Endothelial cell (in vitro differentiated cells): ENCODE data around the gene MNDA. TPM values are rescaled to one million over a fixed set of nuclear protein-coding genes. Genes with fewer than 3 reads are reported as not detected.

Experiments
- DNase-seq: peaks from one replicate; pipeline ENCODE4 v3.0.0; 2021; ENCODE audit warnings: low spot score
- H3K27ac Mint-ChIP-seq: one replicate; pipeline ENCODE4 v1.8.0; 2021; ENCODE audit warnings: mixed read lengths, inconsistent platforms; ENCODE audit not compliant: unreplicated experiment
- H3K27me3 Mint-ChIP-seq: one replicate; pipeline ENCODE4 v1.8.0; 2021; ENCODE audit warnings: mild to moderate bottlenecking, moderate library complexity, mixed read lengths, inconsistent platforms; ENCODE audit not compliant: unreplicated experiment
- H3K36me3 Mint-ChIP-seq: one replicate; pipeline ENCODE4 v1.8.0; 2021; ENCODE audit warnings: mild to moderate bottlenecking, low read depth, mixed read lengths, inconsistent platforms; ENCODE audit not compliant: unreplicated experiment
- H3K4me1 Mint-ChIP-seq: one replicate; pipeline ENCODE4 v1.8.0; 2021; ENCODE audit warnings: mild to moderate bottlenecking, mixed read lengths, inconsistent platforms; ENCODE audit not compliant: unreplicated experiment
- H3K4me3 Mint-ChIP-seq: one replicate; pipeline ENCODE4 v1.8.0; 2021; ENCODE audit warnings: mild to moderate bottlenecking, mixed read lengths, inconsistent platforms; ENCODE audit not compliant: unreplicated experiment
- H3K9me3 Mint-ChIP-seq: one replicate; pipeline ENCODE4 v1.8.0; 2021; ENCODE audit warnings: mixed read lengths, inconsistent platforms; ENCODE audit not compliant: unreplicated experiment
- CTCF ChIP-seq: fragments of 200-600 bp; sonication (generic); IDR thresholded peaks from one replicate; pipeline ENCODE4 v1.5.0; 2021; ENCODE audit warnings: antibody characterized with exemption; ENCODE audit not compliant: unreplicated experiment
- total RNA-seq: library from RNA; stranded (reverse); fragmentation: NEBNext Ultra II Directional; extraction: Animal tissue kit (Norgen Biotek cat#: 25700); gene quantifications from one replicate; pipeline ENCODE4 v1.2.1, GENCODE V29; 2021; ENCODE audit not compliant: unreplicated experiment

Gene MNDA
- total RNA-seq, 1 donor from 2014 or later, result not detected

- TF ChIP-seq CTCF, result no peak
- Mint-ChIP-seq H3K9me3 (no peaks in the 10 kb centered on the region), H3K27ac (no peak overlapping the region), H3K27me3 (no peaks in the 10 kb centered on the region), H3K4me3 (no peak overlapping the region), H3K36me3 (no peaks in the 10 kb centered on the region), H3K4me1 (peaks cover 7% of the 10 kb centered on the region)
- no peak for DNase-seq
Observed at GRCh38 chr1:158818560-158818959, 12.6 kb upstream of the MNDA start.

GRCh38 chr1:158818975-158819431 lies 12.1 kb upstream of the MNDA start:
- Mint-ChIP-seq H3K36me3 (no peaks in the 10 kb centered on the region), H3K9me3 (no peaks in the 10 kb centered on the region), H3K27ac (no peak overlapping the region), H3K27me3 (no peaks in the 10 kb centered on the region), H3K4me1 (peaks cover 7% of the 10 kb centered on the region), H3K4me3 (no peak overlapping the region)
- no peak for DNase-seq
- no peak for TF ChIP-seq CTCF

GRCh38 chr1:158819461-158820443 lies 11.4 kb upstream of the MNDA start:
- DNase-seq, result no peak
- no peaks in the 10 kb centered on the region for H3K36me3 Mint-ChIP-seq
- H3K9me3 Mint-ChIP-seq, result no peaks in the 10 kb centered on the region
- peaks cover 7% of the 10 kb centered on the region for H3K4me1 Mint-ChIP-seq
- no peak for TF ChIP-seq CTCF
- no peak overlapping the region for H3K27ac Mint-ChIP-seq
- no peak overlapping the region for H3K4me3 Mint-ChIP-seq
- no peaks in the 10 kb centered on the region for H3K27me3 Mint-ChIP-seq

GRCh38 chr1:158821723-158822122 lies 9.4 kb upstream of the MNDA start:
- TF ChIP-seq CTCF, result no peak

GRCh38 chr1:158830074-158830677 lies 975 bp upstream of the MNDA start:
- Mint-ChIP-seq H3K27me3 (no peaks in the 10 kb centered on the region), H3K4me3 (no peak overlapping the region)
- TF ChIP-seq CTCF, result no peak

More at GRCh38 chr1:158821723-158822122, 9.4 kb upstream of the MNDA start:
- H3K4me3 Mint-ChIP-seq, result no peak overlapping the region
- no peak overlapping the region for H3K27ac Mint-ChIP-seq
- H3K9me3 Mint-ChIP-seq, result no peaks in the 10 kb centered on the region
- DNase-seq, result no peak
- H3K4me1 Mint-ChIP-seq, result peaks cover 7% of the 10 kb centered on the region
- H3K36me3 Mint-ChIP-seq, result no peaks in the 10 kb centered on the region
- no peaks in the 10 kb centered on the region for H3K27me3 Mint-ChIP-seq

More at GRCh38 chr1:158830074-158830677, 975 bp upstream of the MNDA start:
- peaks cover 7% of the 10 kb centered on the region for H3K36me3 Mint-ChIP-seq
- H3K9me3 Mint-ChIP-seq, result peaks cover 5% of the 10 kb centered on the region
- H3K27ac Mint-ChIP-seq, result no peak overlapping the region
- no peaks in the 10 kb centered on the region for H3K4me1 Mint-ChIP-seq
- DNase-seq, result no peak
